ENCODE data around the gene EXOC4.

The EXOC4 gene

DNA sequence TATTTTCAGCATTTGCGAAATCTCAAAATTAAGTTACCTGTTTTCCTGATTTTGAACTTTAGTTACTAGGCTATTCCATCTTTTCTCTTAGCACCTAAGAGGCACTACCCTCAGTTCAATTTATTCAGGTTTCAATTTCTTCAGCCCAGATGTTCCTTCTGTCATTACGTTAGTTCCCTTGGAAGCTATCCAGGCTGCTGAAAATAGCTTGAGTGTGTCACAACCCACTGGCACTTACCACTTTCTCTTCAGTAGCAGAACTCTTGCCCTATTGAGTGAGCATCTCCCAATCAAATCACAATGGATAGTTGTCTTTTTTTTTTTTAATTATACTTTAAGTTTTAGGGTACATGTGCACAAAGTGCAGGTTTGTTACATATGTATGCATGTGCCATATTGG, 541.6 kb downstream of the EXOC4 start:
- DNase-seq (ENCODE audit: low read depth), result no peak

GRCh38 chr7:133795068-133795665, 542.3 kb downstream of the EXOC4 start:
- DNase-seq (ENCODE audit: low read depth), result no peak

DNA sequence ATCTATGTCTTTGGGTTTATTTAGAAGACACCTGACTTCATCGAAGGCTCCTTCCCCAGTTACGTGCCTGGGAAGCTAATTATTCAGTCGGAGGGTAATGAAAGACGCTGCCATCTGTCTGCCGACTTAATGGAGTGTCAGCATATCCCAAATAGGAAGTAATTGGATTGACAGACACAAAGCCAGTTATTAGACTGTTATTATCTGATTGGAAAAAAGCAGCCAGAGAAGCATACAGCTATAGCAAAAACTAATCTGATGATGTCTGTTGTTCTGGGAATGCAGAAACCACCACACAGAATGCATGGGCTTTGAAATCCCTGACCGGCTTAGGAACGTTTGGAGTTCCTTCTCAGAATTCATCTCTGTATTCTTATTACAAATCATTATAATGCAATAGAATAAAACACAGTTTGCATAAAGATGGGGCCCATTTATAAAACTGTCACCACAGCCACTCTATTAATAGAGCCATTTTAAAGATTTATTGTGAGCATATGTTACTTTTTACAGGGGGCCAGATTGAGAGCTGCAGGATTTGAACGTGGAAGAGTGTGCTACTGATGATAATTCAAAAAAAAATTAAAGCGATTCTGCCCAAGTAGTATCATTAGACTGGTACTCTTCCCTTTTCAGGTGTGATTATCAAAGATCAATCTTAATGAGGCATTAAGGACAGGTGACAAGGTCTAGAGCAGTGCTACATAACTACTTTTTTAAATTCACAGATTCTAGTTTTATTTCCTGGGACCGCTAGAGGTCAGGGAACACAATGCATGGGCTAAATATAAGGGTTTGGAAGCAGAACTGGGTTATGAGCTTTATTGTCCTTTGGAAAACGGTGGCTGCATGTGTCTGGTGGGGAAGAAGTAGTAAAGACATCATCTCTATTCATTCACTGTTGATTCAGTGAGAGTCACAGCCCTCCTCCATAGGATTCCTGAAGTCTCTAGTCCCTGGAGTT, 544.2 kb downstream of the EXOC4 start:
- DNase-seq (ENCODE audit: low read depth), result no peak

DNA sequence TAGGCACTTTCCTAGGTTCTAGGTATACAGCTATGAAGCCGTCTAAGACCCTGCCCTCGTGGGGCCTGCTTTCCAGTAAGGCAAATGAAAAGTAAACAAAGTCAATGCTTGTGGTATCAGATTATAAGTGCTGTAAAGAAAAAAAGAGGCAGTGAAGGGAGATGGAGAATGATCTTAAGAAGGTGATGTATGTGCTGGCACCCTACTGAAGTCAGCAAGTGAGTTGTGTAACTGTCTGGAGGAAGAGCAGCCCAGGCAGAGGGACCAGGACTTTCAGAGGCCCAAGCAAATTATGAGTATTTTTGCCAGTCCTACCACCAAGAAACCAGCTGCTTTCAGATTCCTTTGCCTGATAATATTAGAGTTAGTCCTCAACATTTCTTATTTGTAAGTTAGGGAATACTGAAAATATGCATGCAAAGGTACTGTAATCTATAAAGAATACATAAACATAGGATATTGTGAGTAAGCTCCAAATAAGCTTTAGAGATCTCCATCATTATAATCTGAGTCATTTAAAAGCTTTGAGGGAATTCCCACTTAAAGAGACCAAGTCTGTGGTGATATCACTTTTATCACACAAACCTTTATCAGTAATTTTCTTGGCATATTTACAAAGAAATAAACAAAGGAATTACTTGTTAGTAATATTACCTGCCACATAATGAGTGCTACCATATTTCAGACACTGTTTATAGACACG, 545.1 kb downstream of the EXOC4 start:
- DNase-seq (ENCODE audit: low read depth), result no peak

DNA sequence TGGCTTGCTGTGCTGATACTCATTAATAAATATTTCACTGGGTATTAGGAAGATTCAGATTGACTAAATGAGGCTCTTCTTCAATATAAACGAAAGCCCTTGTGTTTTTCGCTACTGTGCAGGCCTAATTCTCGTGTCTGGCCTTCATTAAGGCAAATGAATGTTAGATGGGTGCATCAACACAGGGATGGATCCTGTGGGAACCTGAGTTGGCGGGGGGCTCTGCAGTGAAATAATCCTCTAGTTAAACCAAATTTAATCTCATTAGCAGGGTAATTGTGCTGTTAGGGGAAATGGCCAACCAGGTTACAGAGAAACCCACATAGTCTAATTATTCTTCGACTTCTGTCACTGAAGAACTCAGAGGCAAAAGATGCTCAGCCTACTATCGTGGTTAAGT, 548.5 kb downstream of the EXOC4 start:
- DNase-seq (ENCODE audit: low read depth), result no peak

DNA sequence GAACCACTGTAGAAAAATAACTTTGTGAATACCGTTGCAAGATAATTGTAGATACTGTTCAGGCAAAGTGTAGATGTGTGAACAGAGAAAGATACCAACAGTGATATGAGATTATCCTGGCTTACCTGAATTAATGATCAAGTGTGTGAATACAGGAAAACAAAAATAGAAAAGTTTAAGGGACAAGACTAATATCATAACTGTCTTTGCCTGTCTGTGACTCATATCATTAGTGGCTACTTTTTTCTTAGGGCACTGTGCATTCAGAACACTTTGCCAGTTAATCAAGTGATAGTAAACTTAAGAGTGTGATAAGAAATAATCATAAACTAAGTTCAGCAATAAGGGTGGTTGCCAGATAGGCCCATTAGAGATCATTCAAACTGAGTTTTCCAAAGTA, 551.2 kb downstream of the EXOC4 start:
- DNase-seq (ENCODE audit: low read depth), result no peak

GRCh38 chr7:133805426-133805825, 552.5 kb downstream of the EXOC4 start:
- no peak for DNase-seq (ENCODE audit: low read depth)

DNA sequence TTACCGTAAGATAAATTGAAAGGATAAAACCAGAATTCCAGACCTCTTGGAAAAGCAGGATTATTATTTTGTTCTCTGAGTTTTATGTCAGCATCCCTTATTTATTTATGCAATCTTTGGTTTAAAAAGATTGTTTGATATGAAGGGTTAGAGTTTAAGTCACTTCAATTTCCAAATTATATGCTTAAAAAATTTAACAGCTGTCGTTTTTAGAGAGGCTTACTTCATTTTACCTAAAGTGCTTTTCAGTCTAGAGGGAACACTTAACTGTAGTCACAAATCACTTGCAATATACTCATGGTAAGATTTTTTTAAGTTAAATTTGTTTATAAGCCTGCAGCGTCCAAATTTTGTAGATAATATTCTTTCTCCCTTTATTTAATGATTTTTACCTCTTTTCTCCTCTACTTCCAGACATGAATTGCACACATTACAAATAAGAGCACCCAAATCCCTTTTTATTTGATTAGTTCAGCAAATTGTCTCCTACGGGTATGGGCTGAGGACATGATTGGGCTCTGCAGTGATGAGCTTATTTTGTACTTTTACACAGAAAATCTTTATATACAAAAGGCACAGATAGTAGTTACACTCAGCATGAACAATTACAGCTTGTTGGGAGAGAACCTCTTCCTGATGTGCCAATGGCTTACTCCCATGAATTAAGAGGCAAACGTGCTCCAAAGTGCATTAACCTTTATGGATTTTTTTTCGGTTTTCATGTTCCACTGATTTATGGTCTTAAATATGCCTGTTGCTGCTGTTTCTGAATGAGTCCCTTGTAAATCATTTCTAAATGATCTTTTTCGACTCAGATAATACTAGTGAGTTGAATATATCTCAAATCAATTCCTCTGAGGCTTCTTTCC, 555.0 kb downstream of the EXOC4 start:
- no peak for DNase-seq (ENCODE audit: low read depth)

DNA sequence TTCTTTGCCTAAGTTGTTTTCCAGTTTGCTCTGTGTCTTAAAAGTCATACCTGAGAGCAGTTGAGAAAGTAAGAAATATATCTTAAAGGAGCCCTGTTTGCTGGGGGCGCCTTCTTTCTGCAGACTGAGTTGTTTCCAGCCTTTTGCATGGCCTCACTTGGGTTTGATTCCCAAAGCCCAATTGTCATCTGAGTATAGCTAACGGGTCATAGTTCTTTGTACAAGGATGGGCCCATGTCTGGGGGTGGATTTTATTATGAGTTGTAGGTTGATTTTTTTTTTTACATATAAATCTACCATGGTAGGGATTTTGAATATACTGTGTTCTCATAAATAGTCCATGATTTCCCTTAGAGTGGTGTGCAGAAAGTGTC, 555.6 kb downstream of the EXOC4 start:
- no peak for DNase-seq (ENCODE audit: low read depth)

GRCh38 chr7:133812877-133813276, 560.0 kb downstream of the EXOC4 start:
- DNase-seq (ENCODE audit: low read depth), result no peak

GRCh38 chr7:133815611-133816210, 562.8 kb downstream of the EXOC4 start:
- no peak for DNase-seq (ENCODE audit: low read depth)

GRCh38 chr7:133819695-133820094, 566.8 kb downstream of the EXOC4 start:
- no peak for DNase-seq (ENCODE audit: low read depth)

DNA sequence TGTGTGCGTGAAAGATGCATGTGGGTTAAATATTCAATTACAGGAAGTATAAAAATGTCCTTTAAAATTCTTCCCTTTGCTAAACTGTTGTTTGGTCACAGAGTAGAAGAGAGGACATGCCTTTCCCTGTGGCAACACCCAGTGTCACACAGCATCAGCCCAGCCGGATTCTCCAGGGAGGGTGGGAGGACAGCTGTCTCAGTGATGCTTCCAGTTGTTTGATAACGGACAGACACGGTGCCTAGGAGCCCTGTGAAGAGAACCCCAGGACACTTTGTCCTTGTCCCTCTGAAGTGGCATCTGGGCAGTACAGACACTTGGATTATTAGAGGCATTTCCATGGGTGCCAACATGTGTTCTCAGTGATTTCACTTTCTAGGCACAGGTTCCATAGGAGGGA, 567.7 kb downstream of the EXOC4 start:
- no peak for DNase-seq (ENCODE audit: low read depth)

DNA sequence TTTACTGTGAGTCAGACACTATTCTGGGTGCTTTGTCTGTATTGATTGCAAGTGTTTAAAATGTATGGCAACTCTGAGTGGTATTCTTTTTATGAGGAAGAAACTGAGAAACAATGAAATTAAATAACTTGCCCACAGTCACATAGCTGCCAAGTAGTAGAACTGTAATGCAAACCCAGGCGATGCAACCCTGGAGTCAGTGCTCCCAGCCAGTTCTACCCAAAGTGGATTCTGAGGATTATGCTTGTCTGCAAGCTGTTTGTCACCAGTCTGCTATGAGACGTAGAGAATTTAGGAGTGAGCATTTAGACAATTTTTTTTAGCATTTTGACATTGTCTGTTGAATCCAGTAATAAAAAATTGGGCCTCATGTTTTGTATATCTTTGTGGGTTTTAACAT, 568.3 kb downstream of the EXOC4 start:
- DNase-seq (ENCODE audit: low read depth), result no peak

- no peak for DNase-seq (ENCODE audit: low read depth)
Measured at GRCh38 chr7:133822001-133822641, 569.2 kb downstream of the EXOC4 start.

- DNase-seq (ENCODE audit: low read depth), result no peak
Measured at GRCh38 chr7:133822868-133823552, 570.1 kb downstream of the EXOC4 start.

GRCh38 chr7:133824132-133824531, 571.3 kb downstream of the EXOC4 start:
- DNase-seq (ENCODE audit: low read depth), result no peak

DNA sequence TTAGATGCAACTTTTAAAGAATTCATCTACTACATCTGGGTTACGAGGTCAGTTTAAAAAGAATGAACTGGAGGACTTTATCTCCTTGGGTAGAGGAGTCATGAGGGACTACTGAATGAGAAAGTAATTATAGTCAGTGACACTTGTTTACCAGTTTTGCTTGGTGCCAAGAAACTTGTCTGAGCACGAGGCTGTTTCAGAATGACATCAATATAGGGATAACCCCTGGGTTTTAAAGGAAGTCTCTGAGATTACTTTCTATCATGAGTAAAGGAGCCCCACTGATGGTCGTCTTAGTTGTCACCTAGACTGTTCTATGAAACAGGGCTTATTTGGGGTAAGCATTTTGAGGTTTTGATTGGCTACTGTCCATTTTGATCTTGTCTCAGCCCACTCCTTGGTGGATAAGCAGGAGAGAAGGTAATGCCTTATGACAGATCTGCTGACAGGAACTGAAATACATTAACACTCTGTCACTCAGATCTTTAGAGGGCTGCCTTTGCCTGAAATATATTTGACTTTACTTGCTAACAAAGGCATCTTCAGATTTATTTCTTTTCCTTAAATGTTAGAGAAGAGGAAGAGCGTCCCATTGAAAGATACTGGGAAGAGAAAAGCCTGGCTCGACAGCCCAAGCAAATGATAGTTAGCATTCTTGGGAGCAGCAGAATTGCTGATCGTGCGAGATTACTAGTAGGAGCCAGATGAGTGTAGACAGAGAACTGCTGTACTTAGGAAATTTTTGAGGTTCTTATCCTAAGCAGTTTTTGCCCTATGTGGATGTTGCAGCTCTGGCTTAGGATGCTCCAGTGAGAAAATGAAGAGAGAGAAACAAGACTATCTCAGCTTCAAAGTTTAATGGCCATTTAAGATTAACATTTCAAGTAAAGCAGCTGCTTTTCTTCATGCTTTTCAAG, 575.1 kb downstream of the EXOC4 start:
- DNase-seq (ENCODE audit: low read depth), result no peak

DNA sequence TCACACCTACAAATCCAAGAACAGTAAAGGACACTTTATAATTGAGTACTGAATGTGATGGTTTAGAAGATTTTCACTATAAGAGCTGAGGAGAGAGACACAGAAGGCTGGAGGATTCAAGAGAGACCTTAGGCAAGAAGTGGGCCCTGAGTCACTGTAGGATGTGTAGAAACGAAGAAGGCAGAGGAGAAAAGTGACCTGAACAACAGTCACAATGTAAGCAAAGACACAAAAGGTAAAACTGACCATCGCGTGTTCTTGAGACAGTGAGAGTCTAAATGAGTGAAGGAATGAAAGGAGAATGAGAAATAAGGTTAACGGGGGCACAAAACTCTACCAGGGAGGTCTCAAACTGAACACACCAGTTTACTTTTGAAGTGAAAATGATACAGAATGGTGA, 576.0 kb downstream of the EXOC4 start:
- DNase-seq (ENCODE audit: low read depth), result no peak

Measured in activated gamma-delta T cell treated with anti-CD3 and anti-CD28 coated beads, Interleukin-2, amount 50 U/mL, for 16 hours (primary cell).